Cerebellar cortex (tissue), 1 donor: Measurements from ENCODE around the gene SH3BP1.
"Not testable (repeated sequence)": the region's sequence is repeated elsewhere in the genome, so short reads cannot be mapped to it uniquely, and the experiment has no call there.

Experiments
- DNase-seq: peaks from one replicate; pipeline ENCODE4 v3.0.0-alpha.2; 2015; ENCODE audit warnings: low spot score

SH3BP1 gene

DNA sequence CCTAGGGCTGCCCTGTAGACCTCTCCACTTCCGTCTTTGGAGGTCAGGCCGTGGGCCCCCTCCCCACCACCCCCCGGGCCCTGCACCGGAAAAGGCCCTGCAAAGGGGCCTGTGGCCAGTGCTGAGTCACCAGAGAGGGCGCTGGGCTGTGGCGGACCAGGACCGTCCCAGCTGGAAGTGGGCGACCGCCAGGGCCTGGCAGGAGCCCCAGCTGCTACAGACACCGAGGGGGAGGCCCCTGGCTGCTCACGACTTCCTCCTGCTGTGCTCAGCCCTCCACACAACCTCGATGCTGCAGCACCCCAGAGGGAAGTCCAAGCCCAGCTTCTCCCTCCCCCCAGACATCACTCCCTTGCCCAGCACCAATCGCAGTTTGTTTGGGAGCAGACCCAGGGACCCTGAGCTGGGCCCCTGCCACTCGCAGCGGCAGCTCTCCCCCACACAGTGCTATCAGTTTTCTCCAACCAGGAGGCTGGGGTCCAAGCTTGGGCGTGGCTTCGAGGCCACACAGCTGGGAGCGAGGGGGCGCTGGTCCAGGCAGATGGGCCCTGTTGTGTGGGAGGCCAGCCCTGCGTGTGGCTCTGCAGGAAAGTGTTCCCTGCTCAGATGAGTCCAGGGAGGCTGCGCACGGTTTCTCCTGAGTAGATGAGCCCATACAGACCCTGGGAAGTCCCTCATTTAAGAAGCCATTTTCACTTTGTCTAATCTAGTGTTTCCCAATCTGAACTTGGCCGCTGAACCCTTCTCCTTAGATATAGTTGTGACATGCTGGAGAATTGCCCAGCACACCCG lies 5.6 kb upstream of the SH3BP1 start:
- DNase-seq = peak; percentile 50

DNA sequence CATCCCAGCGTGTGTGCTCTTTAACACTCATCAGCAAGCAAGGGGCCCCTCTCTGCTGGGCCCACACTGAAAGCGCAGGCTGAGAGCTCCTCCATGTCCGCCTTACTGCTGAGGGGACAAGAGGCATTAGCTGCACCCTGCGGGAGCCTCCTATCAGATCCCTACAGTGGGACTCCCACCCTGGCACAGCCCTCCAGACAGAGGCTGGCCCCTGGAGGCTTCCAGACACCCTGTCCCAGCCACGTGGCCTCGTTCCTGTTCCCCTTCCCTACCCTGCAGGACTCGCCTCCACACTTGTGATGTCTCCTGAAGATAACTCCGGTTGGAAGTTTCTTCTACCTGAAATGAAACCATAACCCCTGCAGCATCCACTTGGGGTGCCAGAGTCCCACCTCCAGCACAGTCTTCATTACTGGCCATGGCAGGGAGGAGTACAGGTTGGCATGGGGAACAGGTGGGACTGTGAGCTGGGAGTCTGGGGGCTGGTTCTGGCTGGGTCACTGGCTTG lies 5.0 kb upstream of the SH3BP1 start:
- DNase-seq = no peak

DNA sequence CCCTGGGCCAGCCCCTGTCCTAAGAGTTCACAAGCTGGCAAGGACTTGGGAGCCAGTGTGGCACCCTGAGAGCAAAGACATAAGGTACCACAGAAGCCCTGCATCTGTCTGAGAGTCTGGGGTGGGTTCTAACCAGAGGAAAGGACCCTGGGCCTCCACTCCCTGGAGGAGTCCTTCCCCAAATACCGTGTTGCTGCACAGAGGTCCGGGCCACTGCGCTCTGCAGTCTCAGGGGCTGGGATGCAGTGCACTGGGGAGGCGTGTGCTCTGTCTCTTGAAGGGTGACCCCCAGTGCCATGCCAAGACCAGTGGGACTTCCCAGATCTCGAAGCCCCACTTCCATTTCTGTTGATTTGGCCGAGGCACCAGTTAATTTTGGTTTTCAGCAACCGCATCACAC lies 4.3 kb upstream of the SH3BP1 start:
- DNase-seq = no peak

DNA sequence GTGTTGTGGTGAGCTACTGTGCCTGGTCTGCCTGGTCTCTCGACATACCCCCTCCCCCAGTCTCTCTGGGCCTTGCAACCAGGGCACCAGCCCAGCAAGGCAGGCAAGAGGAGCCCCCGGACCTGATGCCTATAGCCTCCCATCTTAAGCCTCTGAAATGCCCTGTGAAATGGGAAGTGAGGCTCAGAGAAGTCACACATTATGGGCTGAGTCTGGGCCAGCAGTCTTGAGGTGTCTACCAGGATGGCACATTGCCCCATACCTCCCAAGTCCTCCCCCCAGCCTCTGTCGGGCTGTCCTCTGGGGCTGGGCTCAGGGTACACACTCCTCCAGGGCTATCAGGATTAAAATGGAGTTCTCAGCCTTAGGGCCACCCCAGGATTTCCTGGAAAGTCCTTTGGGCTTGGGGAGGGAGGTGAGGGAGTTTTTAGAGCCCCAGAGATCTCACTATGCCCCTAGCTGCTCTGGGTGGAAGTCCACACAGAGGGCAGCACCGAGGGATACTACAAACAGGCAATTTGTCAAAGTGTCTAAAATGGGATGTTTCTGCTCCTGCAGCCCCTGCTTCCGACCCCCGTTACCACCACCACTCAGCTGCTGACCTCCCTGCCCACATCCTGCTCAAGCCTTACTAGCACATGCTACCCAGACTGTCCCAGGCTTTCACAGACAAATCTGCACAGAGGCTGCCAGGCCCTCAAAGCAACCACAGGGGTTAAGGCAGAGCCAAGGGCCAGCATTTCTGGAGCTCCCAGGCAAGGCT lies 3.1 kb upstream of the SH3BP1 start:
- DNase-seq = no peak

DNA sequence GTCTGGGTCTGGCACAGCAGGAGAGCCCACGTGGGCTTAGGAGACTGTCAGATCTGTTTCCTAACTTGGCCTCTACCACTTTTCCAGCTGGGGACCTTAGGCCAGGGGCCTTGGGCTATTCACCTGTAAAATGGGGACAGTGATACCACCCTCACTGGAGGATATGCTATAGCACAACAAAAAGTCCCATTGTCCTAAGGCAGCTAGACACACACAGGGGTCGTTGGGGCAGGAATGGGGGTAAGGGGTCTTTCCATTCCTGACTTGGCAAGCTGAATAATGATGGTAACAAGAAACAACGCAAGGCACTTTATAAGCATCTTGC lies 2.6 kb upstream of the SH3BP1 start:
- no peak for DNase-seq

DNA sequence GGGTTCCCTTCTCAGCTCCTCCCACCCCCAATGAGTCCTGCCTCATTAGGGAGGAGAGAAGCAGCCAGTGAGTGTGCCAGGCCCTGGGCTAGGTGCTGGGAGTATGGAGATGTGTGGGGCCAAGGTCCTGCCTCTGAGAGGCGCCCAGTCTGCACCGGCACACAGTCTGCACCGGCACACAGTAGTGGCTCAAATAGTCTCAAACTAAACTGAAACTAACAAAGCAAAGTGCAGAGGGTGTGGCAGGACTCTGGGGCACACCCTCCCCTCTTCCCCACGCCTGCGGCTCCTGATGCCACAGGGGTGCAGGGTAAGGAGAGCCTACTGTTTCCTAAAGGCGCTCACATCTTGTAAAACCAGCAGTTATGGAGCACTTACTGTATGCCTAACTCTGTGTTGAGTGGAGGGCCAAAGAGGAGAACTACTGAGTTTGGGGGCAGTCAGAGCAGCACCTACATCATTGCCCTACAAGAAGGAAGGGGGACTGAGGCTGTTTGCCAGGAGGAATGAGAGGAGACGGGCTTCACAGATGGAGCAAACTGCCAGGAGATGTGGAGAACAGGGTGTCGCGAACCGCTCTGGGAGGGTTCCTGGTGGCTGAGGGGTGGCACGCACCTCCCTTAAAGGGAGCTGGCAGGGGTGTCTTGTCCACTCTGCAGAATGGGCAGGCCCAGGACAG lies 939 bp upstream of the SH3BP1 start:
- peak; percentile 43 for DNase-seq

DNA sequence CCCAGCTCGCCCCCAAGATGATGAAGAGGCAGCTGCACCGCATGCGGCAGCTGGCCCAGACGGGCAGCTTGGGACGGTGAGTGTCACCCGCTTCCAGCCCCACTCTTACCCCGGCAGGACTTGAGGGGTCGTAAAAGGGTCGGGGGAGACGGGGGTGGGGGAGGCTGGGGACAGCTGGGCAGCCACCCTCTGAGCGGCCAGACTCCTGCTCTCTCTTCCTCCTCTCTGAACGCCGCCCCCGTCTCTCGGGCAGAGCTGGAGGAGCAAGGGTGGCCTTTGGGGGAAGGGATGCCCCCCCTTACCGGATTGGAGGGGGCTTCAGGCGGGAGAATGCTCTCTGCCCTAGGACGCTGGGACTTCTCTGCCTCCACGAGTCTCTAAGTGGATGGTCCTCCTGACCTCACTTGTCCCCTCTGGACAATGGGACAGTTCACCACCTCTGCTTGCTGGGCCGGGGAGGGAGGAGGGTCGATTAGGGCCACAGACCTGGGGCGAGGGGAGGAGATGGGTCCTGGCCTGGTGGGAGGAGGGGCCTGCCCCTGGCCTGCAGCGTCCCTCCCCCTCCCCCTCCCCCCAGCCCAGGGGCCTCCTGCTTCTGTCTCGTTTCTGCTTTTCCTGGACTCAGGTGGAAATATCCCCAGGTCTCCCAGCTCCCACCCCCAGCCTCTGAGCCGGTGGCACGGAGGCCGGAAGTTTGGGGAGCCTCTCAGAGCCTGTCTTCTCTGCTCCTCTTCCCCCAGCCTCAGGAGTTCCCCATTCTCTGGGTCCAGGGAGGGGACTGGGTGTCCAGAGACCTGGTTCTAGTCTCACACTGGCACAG lies 512 bp downstream of the SH3BP1 start:
- no peak for DNase-seq

DNA sequence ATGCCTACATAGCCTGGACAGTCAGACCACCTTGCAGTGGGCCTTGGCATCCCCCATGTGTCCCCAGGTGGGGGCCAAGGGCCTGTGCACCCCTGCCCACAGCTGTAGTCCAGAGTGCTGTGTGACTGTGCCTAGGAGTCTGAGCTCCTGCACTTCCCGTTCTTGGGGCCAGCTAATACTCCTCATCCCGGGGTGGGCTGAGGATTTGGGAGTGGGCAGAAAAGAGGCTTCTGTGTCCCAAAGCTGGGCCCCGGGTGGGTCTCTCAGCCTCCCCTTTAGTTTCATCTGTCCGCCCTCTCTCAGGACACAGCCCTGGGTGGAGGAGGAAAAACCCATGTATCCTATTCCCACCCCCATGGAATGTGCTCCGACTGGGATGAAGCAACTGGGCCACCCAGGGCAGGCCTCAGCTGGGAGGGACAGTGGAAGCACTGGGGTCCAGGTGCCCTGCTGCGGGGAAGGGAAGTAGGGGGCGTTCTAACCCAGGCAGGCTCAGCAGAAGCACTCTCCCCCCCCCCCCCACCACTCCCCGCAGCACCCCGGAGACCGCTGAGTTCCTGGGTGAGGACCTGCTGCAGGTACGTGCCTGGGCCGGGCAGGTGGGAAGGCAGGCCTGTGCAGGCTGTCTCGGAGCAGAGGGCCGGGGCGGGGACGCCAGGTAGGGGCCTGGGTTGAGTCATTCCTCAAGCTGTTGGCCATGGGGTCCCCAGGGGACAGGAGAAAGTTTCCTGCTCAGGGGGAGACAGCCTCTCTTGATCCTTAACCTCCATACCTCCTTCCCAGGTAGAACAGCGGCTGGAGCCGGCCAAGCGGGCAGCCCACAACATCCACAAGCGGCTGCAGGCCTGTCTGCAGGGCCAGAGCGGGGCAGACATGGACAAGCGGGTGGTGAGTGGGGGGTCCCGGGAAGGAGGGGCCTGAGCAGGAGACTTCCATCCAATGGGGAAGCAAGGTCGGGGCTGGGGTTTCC lies 1.4 kb downstream of the SH3BP1 start:
- no peak for DNase-seq

DNA sequence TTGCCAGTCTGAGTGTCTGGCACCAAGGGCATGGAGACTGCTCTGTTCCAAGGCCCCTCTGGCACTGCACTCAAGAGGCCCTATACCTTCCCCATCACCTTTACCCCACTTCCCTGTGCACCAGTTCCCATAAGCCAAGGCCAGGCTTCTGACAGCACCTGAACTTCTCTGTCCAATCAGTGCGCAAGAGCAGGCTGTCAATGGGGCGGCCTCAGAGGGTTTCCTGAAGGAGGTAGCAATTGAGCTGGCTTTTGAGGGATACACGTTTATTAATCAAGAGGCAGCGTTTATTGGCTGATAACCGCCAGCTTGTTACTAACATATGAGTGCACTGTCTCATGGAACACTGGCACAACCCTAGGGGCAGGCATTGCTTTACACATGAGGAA lies 2.1 kb downstream of the SH3BP1 start:
- DNase-seq = no peak

DNA sequence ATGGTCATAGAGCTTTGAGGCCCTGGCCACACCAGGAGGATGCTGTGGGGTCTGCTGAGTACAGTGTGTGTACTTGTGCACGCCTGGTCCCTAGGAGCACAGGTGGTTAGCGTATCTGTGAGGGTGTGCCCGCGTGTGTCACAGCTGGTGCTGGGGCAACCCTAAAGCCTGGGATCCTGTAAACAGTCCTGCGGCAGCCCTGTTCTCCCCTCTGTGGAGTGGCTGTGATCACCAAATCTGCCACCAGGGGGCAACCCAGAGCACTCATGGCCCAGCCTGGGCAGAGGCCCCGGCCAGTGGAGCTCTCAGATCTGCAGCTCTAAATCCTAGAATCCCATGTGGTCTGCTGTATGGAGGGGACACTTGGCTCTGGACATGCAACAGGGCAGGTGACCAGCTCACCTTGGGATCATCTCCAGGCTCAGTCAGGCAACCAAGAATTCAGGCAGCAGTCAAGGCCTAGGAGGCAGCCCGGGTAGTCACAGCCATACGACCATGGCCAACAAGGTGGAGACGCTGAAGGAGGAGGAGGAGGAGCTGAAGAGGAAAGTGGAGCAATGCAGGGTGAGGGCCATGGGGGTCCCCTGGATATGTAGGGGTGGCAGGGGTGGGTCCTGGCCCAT lies 3.9 kb downstream of the SH3BP1 start:
- DNase-seq = peak; percentile 87

DNA sequence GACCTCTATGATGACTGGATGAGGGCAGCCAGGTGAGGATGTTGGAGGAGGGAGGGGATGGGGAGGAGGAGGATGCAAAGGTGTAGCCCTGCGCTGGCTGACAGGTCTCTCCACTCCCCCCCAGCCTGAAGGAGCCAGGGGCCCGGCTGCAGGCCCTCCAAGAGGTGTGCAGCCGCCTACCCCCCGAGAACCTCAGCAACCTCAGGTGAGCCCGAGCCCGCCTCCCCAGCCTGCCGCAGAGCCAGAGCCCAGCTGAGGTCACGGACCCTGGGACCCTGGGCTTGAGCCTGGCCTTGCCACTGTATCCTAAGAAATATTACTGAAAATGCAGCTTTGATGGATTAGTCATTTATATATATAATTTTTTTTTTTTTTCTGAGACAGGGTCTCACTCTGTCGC lies 7.8 kb downstream of the SH3BP1 start:
- DNase-seq = no peak

DNA sequence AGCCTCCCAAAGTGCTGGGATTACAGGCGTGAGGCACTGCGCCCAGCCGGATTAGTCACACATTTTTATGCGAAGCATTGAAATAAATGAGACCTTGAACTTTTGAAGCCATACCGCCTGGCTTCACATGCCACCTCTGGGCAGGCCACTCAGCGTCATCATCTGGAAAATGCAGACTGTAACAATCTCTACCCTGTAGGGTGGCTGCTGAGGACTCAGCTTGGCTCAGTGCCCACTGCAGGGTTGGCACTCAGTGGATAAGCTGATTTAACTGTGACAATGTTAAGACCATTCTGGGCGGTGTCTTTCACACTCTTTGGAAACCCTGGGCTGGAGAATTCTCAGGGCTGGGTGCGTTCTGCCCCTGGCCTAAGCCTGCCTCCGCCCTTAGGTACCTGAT lies 8.5 kb downstream of the SH3BP1 start:
- no peak for DNase-seq

DNA sequence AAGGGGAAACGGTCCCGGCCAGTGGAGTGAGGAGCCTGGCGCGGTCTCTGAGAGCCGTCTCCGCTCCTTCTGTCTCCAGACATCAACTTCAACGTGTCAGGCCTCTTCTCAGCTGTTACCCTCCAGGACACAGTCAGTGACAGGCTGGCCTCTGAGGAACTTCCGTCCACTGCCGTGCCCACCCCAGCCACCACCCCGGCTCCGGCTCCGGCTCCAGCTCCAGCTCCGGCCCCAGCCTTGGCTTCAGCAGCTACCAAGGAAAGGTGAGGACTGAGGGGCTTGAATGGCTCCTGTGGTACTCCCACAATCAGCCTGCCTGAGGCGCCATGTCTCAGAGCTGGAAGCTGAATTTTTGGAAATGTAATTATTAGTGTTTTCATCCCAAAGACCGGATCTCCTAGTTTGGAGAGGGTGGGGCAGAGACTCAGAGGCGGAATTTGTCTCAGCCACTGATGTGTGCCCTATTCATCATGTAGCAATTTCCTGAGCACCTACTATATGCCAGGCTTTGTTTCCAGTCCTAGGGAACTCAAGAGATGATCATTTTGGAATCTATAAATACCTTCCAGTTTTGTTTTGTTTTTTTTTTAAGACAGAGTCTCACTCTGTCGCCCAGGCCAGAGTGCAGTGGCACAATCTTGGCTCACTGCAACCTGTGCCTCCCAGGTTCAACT lies 11.1 kb downstream of the SH3BP1 start:
- DNase-seq = no peak

DNA sequence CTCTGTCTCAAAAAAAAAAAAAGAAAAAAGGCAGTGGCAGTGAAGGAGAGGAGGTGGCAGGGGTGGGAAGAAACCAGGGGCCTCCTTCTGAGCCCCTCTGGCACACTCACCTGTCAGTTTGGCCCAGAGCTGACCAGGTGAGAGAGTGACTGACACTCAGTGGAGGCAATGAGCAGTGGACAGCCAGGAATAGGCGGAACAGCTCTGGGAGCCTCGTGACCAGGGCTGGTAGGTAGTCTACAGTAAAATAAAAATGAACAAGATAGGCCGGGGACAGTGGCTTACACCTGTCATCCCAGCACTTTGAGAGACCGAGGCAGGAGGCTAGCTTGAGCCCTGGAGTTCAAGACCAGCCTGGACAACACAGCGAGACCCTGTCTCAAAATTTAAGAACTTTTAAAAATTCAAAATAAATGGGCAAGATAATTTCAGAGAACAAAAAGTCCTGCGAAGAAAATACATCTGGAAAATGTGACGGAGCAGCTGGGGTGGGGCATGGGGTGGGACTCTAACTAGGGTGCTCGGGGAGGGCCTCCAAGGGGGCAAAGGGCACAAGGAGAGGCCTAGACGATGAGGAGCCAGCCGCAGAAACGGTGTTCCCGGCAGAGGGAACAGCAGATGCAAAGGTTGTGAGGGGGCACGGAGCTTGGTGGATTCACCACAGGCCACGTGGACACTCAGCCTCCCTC lies 15.2 kb downstream of the SH3BP1 start:
- DNase-seq = no peak

DNA sequence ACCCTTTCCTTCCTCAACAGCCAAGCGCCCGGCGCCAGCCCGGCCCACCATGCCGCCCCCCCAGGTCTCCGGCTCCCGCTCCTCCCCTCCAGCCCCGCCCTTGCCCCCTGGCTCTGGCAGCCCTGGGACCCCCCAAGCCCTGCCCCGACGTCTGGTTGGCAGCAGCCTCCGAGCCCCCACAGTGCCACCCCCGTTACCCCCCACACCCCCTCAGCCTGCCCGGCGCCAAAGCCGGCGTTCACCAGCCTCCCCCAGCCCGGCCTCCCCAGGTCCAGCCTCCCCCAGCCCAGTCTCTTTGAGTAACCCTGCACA lies 15.7 kb downstream of the SH3BP1 start:
- no peak for DNase-seq

DNA sequence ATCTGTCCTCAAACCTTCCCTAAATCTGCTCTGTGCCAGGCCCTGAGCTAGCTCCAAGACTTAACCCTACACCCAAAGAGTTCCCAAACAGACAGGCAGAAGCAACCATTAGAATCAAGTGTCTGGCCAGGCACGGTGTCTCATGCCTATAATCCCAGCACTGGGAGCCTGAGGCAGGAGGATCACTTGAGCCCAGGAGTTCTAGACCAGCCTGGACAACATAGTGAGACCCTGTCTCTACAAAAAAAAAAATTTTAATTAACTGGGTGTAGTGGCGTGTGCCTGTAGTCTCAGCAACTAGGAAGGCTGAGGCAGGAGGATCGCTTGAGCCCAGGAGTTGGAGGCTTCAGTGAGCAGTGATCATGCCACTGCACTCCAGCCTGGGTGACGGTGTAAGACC lies 17.1 kb downstream of the SH3BP1 start:
- not testable (repeated sequence) for DNase-seq

DNA sequence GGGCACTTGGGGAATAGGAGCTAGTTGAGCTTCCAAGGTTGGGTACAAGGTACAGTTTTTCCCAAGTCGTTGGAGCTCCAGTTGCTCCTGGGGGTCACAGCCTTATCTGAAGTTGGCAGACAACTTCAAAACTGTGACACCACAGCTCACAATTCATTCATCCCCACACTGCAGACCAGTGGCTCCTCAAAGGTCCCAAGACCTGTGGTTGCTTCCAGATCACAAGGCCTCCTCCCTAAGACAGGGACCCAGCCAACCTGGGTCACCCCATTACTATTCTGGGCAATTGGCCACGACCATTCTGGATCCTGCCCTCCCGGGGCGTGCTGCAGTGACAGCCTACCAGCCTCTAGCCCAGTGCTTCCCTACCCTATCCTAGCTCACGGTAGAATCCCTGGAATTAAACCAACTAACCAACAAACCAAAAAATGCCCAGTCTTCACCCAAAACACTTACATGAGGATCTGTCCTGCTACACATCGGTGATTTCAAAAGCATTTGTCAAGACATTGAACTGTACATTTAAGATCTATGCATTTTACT lies 18.2 kb downstream of the SH3BP1 start:
- DNase-seq = peak; percentile 52

DNA sequence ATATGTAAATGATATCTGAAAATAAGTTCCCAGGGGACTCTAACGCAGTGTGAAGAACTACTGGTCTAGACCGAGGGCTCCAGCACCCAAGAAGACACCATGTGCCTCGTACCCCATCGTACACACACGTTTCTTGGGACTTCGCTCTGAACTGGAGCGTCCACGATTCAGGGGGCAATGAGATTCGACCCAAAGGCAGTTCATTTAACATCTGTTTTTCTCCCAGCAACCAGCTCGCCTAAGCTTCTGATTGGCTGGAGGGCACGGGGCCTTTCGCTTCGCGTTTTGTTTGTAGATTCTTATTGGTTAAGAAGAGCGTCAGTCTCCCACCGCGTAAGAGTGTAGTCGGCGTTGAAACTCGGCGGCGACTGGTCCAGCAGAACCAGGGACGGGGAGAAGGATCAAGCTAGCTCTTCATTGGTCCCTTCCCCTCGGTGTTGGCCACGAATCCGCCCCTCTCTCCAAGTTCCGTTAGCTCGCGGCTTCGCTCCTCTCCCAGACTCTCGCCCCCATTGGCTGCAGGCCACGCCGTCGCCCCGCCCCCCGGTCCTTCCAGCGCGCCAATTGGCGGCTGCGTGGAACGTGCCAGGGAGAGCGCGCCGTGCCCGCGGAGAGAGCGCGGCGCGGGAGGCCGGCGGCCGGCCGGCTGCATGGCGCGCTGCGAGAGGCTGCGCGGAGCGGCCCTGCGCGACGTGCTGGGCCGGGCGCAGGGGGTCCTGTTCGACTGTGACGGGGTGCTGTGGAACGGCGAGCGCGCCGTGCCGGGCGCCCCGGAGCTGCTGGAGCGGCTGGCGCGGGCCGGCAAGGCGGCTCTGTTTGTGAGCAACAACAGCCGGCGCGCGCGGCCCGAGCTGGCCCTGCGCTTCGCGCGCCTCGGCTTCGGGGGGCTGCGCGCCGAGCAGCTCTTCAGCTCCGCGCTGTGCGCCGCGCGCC lies 18.9 kb downstream of the SH3BP1 start, which contains the start of gene PDXP:
PDXP (plus strand) TSS at position 591 of the 933 bp plus-strand sequence; CDS start at position 651, 60 bp downstream.
- peak; percentile 100 for DNase-seq
